ENCODE results near the gene CDK5RAP3. TPM values are rescaled to one million over a fixed set of nuclear protein-coding genes. Genes with fewer than 3 reads are reported as not detected.

CDK5RAP3 gene
- polyA plus RNA-seq, 1 of the 3 experiments (the other 2 are of a cell fraction): 208 TPM

DNA sequence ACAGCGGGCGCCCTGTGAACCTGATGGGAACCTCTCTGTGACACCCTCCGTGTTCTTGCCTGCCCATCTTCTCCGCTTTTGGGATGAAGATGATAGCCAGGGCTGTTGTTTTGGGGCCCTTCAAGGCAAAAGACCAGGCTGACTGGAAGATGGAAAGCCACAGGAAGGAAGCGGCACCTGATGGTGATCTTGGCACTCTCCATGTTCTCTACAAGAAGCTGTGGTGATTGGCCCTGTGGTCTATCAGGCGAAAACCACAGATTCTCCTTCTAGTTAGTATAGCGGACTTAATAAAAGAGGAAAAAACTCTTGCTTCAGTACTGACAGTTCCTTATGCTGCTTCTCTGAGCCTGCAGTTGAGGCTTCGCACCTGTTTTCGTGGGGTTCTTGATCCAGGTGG lies 10.5 kb downstream of the CDK5RAP3 start:
- no peaks in the 10 kb centered on the region for H3K9me3 ChIP-seq
- no peak overlapping the region for H3K4me2 ChIP-seq
- H4K20me1 ChIP-seq (ENCODE audit: insufficient read depth): no peaks in the 10 kb centered on the region
- 94% methylated on average over 9 of the region's 9 CpGs for WGBS (ENCODE audit: low lambda C conversion rate)
- H3K36me3 ChIP-seq (replicated peaks in 1 of 2; ENCODE audit: control insufficient read depth in 1 of 2, insufficient read depth in 2 of 2, low read length in 1 of 2): peaks cover 48 to 63% of the 10 kb centered on the region in 2 experiments
- ChIA-PET POLR2A (interaction anchor here (1.6 to 7.4 kb wide), 6 partner anchors 10 to 67 kb away, joined by 4 to 189 read pairs (median 20); partner anchors contain the start of gene NFE2L1), CTCF (interaction anchor here (1.0 to 41.8 kb wide), 6 partner anchors 10 to 45 kb away, joined by 3 to 1752 read pairs (median 52); partner anchors contain the start of gene CDK5RAP3)
- H3K9ac ChIP-seq: no peak overlapping the region
- H2AFZ ChIP-seq (ENCODE audit: low read depth): no peak overlapping the region
- H3K9me2 ChIP-seq: no peaks in the 10 kb centered on the region
- DNase-seq: no peak
- no peaks in the 10 kb centered on the region for H3F3A ChIP-seq (replicated peaks; ENCODE audit: insufficient read depth)
- H3K27ac ChIP-seq (ENCODE audit: low read depth in 2 of 2, low read length in 1 of 2): peak overlapping the region in 1 of 2 experiments; percentile 98; a peak in 2 of 4 replicates
- no peaks in the 10 kb centered on the region for H3K27me3 ChIP-seq (ENCODE audit: insufficient read depth)
- H3K79me2 ChIP-seq (ENCODE audit: insufficient read depth): no peaks in the 10 kb centered on the region
- H3K4me1 ChIP-seq (ENCODE audit: control insufficient read depth in 1 of 2, insufficient read depth in 2 of 2, low read depth in 1 of 2, low read length in 1 of 2): peaks cover 0 to 60% of the 10 kb centered on the region in 2 experiments; a peak in 2 of 4 replicates
- no peak overlapping the region for H3K4me3 ChIP-seq (ENCODE audit: low read depth in 2 of 2, low read length in 1 of 2)
- TF ChIP-seq, protein P1, sequence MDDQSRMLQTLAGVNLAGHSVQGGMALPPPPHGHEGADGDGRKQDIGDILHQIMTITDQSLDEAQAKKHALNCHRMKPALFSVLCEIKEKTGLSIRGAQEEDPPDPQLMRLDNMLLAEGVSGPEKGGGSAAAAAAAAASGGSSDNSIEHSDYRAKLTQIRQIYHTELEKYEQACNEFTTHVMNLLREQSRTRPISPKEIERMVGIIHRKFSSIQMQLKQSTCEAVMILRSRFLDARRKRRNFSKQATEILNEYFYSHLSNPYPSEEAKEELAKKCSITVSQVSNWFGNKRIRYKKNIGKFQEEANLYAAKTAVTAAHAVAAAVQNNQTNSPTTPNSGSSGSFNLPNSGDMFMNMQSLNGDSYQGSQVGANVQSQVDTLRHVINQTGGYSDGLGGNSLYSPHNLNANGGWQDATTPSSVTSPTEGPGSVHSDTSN (IDR thresholded peaks at IDR 0.05): no peak
- TF ChIP-seq, protein P2, sequence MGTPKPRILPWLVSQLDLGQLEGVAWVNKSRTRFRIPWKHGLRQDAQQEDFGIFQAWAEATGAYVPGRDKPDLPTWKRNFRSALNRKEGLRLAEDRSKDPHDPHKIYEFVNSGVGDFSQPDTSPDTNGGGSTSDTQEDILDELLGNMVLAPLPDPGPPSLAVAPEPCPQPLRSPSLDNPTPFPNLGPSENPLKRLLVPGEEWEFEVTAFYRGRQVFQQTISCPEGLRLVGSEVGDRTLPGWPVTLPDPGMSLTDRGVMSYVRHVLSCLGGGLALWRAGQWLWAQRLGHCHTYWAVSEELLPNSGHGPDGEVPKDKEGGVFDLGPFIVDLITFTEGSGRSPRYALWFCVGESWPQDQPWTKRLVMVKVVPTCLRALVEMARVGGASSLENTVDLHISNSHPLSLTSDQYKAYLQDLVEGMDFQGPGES (IDR thresholded peaks at IDR 0.05; ENCODE audit: low read depth, low read length): no peak
- TF ChIP-seq JUND (IDR thresholded peaks at IDR 0.05): no peak
- TF ChIP-seq GATA2 (CRISPR knock-in tag; IDR thresholded peaks at IDR 0.05): no peak
- TF ChIP-seq FOXJ3 (CRISPR knock-in tag; IDR thresholded peaks at IDR 0.05): no peak
- no peak for TF ChIP-seq RXRA (IDR thresholded peaks at IDR 0.05; ENCODE audit: borderline replicate concordance, low read depth)
- no peak for TF ChIP-seq RFX5 (IDR thresholded peaks at IDR 0.05; ENCODE audit: low read length)

- Histone ChIP-seq H3K27ac (ENCODE audit: low read depth in 2 of 2, low read length in 1 of 2) (peak overlapping the region in 1 of 2 experiments; percentile 98; a peak in 2 of 4 replicates), H3K4me1 (ENCODE audit: control insufficient read depth in 1 of 2, insufficient read depth in 2 of 2, low read depth in 1 of 2, low read length in 1 of 2) (peaks cover 5 to 66% of the 10 kb centered on the region in 2 experiments; a peak in 3 of 4 replicates), H3K27me3 (ENCODE audit: insufficient read depth) (no peaks in the 10 kb centered on the region), H3F3A (replicated peaks; ENCODE audit: insufficient read depth) (no peaks in the 10 kb centered on the region), H3K79me2 (ENCODE audit: insufficient read depth) (no peaks in the 10 kb centered on the region), H3K4me3 (ENCODE audit: low read depth in 2 of 2, low read length in 1 of 2) (no peak overlapping the region), H2AFZ (ENCODE audit: low read depth) (no peak overlapping the region), H3K9me2 (no peaks in the 10 kb centered on the region), H3K9ac (no peak overlapping the region), H3K4me2 (no peak overlapping the region), H4K20me1 (ENCODE audit: insufficient read depth) (no peaks in the 10 kb centered on the region), H3K36me3 (replicated peaks in 1 of 2; ENCODE audit: control insufficient read depth in 1 of 2, insufficient read depth in 2 of 2, low read length in 1 of 2) (peaks cover 43 to 59% of the 10 kb centered on the region in 2 experiments), H3K9me3 (no peaks in the 10 kb centered on the region)
- whole genome bisulfite sequencing (ENCODE audit: low lambda C conversion rate): 66% methylated on average over 14 of the region's 14 CpGs
- peak; percentile 81 for DNase-seq
- POLR2A ChIA-PET: interaction anchor here (0.6 to 7.4 kb wide), 12 partner anchors 9 to 67 kb away, joined by 3 to 189 read pairs (median 6); partner anchors contain the start of gene CDK5RAP3
- CTCF ChIA-PET: interaction anchor here (1.0 to 41.8 kb wide), 6 partner anchors 10 to 44 kb away, joined by 3 to 1752 read pairs (median 52); partner anchors contain the start of gene CDK5RAP3
- no peak for TF ChIP-seq FOSL2 (IDR thresholded peaks at IDR 0.05; ENCODE audit: borderline replicate concordance, low read depth)
- TF ChIP-seq POLR2AphosphoS5 (IDR thresholded peaks at IDR 0.05; ENCODE audit: low read depth, low read length): peak; percentile 8
- TF ChIP-seq, protein P2 (IDR thresholded peaks at IDR 0.05; ENCODE audit: low read depth, low read length): 0 out of 2 replicates have a peak, but pooled peaks have one; percentile 12
- 0 out of 2 replicates have a peak, but pooled peaks have one; percentile 3 for TF ChIP-seq JUND (IDR thresholded peaks at IDR 0.05)
- TF ChIP-seq ZBTB33 (IDR thresholded peaks at IDR 0.05; ENCODE audit: borderline replicate concordance, low read depth): no peak
- TF ChIP-seq FOXJ3 (CRISPR knock-in tag; IDR thresholded peaks at IDR 0.05): peak; percentile 77
- TF ChIP-seq USF1 (IDR thresholded peaks at IDR 0.05; ENCODE audit: borderline replicate concordance, low read depth): no peak
- TF ChIP-seq CTCF (IDR thresholded peaks at IDR 0.05): no peak
- TF ChIP-seq, protein P3, sequence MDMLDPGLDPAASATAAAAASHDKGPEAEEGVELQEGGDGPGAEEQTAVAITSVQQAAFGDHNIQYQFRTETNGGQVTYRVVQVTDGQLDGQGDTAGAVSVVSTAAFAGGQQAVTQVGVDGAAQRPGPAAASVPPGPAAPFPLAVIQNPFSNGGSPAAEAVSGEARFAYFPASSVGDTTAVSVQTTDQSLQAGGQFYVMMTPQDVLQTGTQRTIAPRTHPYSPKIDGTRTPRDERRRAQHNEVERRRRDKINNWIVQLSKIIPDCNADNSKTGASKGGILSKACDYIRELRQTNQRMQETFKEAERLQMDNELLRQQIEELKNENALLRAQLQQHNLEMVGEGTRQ (IDR thresholded peaks at IDR 0.05; ENCODE audit: borderline replicate concordance, low read depth, low read length): no peak
- no peak for TF ChIP-seq GABPA (IDR thresholded peaks at IDR 0.05; ENCODE audit: low read depth)
- peak; percentile 97 for TF ChIP-seq GATA2 (CRISPR knock-in tag; IDR thresholded peaks at IDR 0.05)
- TF ChIP-seq TEAD4 (IDR thresholded peaks at IDR 0.05; ENCODE audit: borderline replicate concordance, insufficient read depth): no peak
These were observed 11.2 kb downstream of the CDK5RAP3 start for GRCh38 chr17:47982091-47982617.

Measured in SK-N-SH (cell line).